HG03103 (cell line): Measurements from ENCODE around the gene RPS6KA2.

Experiments used
- ATAC-seq: cut with Tn5 transposase; IDR thresholded peaks from one replicate; pipeline ENCODE4 v1.9.1; 2021; ENCODE audit warnings: low read depth; ENCODE audit not compliant: unreplicated experiment

Gene RPS6KA2

GRCh38 chr6:166508726-166509125 is 118.3 kb downstream of the RPS6KA2 start:
- no peak for ATAC-seq

GRCh38 chr6:166507809-166508564 is 119.1 kb downstream of the RPS6KA2 start:
- no peak for ATAC-seq

DNA sequence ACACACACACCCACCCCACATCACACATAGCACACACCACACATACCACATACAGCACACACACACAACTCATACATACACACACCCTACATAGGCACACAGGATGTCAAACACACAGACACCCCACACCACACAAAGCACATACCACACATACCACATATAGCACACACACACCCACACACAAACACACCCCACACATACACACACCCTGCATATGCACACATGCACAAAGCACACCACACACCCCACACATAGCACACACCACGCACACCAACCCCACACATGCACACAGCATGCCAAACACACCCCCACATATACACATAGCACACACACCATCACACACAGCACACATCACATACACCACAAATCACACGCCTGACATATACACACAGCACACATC is 119.7 kb downstream of the RPS6KA2 start:
- ATAC-seq: no peak

GRCh38 chr6:166505133-166505905 is 121.7 kb downstream of the RPS6KA2 start:
- no peak for ATAC-seq

GRCh38 chr6:166504100-166504499 is 123.0 kb downstream of the RPS6KA2 start:
- no peak for ATAC-seq

GRCh38 chr6:166503167-166503744 is 123.8 kb downstream of the RPS6KA2 start:
- no peak for ATAC-seq

DNA sequence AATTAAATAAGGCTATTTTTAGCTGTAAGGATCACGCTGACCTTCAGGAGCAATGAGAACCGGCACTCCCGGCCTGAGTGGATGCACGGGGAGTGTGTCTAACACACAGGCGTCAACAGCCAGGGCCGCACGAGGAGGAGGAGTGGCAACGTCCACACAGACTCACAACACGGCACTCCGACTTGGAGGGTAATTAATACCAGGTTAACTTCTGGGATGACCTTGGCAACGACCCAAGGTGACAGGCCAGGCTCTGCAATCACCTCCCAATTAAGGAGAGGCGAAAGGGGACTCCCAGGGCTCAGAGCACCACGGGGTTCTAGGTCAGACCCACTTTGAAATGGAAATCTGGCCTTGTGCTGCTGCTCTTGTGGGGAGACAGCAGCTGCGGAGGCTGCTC is 124.6 kb downstream of the RPS6KA2 start:
- no peak for ATAC-seq

- ATAC-seq: no peak
Measured at GRCh38 chr6:166501246-166501645, 125.8 kb downstream of the RPS6KA2 start.

DNA sequence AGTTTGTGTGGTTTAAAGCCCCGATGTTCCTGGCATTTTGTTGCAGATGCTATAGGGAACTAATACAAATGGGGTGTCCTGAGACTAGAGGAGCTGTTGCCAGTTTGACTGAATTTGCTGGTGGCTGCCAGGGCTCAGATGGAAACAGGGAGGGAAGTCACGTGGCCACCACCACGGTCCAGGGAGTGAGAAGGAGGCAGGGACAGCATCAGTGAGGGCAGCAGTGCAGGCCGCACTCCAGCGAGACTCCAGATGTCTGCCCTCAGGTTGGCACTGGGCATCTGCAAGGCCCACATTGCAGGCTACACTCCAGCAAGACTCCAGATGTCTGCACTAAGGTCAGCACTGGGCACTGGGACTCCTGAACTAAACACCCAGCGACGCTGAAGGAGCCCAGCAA is 126.8 kb downstream of the RPS6KA2 start:
- no peak for ATAC-seq

DNA sequence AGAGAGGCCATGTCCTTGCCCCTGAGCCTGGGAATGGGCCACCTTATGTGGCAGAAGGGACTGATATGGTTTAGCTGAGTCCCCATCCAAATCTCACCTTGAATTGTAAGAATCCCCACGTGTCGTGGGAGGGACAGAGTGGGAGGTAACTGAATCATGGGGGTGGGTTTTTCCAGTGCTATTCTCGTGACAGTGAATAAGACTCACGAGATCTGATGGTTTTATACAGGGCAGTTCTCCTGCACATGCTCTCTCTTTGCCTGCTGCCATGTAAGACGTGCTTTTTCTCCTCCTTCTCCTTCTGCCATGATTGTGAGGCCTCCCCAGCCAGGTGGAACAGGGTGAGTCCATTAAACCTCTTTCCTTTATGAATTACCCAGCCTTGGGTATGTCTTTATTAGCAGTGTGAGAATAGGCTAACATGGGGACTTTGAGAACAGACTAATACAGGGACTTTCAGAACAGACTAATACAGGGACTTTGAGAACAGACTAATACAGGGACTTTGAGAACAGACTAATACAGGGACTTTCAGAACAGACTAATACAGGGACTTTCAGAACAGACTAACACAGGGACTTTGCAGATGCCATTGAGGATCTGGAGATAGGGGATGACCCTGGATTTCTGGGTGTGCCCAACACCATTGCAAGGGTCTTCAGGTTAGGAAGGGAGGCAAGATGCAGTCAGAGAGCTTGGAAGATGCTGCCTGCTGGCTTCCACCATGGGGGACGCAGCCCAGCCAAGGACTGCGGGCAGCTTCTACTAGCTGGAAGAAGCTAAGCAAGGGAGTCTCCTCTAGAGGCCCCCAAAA is 127.5 kb downstream of the RPS6KA2 start:
- no peak for ATAC-seq

DNA sequence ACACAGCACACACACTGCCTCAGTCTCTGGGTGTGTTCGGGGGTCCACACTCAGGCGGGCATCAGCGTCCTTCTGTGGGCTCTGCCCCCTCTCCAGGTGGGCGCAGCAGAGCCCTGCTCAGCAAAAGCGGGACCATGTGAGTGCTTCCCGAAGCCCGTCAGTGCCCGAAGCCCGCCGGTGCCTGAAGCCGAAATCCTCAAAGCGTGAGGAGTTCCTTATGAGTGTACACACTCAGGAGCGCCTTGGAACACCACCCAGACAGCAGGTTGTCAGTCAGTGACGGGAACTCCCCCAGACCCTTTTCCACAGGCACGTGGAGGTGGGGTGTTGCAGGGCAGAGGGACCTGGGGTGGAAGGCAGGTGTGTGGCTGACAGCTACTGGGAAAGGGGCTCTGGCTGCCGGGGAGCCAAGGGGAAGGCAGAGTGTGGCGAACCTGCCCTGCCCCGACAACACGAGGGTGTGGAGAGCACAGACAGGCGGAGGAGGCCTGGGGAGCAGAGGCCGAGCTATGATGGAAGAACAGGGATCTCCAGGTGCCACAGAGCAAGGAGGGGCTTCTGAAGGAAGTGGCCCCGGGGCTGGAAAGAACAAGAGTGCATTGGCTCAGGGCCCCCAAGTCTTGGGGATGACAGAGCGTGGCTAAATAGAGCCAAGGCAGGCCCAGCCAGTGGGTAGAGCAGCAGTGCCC is 128.2 kb downstream of the RPS6KA2 start:
- ATAC-seq: no peak

DNA sequence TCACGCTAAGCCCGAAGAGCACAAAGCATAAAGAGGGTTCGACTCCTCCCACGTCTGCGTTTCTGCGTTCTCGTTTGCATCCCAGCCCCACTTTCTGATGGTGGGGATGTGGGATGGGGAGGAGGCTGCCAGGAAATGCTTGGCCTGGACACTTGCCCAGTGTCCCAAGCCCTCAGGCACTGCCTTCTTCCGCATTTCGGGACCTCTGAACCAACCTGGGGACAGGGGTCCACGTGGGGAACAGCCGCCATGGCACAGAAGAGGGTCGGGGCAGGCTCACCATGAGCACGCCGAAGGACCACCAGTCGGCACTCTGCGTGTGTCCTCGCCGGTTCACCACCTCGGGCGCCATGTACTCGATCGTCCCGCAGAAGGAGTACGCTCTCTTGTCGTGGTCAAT is 128.8 kb downstream of the RPS6KA2 start:
- ATAC-seq: no peak

DNA sequence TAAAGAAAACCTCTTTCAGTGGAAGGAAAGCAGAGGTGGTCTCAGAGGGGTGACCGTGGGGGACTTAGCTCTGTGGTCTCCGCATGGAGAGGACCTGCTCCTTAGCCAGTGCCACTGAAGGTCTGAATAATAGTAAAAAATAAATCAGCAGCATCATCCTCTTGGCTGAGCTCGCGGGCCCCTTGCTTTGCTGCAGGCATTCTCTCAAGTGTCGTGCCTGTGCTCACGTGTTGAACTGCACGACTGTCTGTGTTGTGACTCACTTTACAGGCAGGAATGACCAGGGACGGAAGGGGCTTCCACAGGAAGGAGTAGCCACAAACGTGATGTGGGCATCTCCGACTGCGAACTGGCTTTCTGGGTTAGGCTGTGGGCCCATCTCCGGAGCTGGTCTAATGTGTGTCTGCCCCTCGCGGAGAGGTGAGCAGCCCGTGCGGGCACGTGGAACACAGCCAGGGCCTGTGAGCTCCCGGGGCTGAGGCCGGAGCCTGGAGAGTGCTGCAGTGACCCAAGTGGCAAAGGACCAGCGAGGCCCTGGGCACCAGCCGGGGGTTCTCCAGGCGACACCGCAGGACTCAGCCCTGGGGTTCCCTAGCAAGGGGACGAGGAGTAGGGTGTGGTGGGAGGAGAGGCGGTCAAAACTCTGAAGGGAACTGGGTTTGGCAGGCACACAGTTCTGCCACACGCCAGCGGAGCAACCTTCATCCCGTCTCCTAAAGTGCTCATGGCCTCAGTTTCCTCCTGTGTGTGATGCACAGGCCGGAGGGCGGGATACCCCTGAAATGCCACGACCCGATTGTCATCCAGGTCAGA is 129.8 kb downstream of the RPS6KA2 start:
- no peak for ATAC-seq

DNA sequence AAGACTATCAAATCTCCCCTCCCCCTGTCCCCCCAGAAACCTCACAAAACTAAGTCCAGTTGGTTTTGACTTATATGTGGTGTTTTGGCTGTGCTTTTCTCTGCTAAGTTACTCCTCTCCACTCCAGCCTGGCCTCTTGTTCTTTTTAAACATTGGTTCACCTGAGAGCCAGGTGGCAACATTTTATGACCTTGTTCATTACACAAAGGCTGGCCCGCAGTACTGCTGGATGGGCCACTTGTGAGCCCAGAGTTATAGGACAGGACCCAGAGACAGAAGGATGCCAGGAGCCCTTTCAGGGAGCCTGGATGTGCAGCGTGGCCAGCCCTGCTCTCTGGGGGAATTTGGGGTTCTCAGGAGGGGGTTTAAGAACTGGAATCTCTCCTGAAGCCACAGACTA is 130.6 kb downstream of the RPS6KA2 start:
- ATAC-seq: no peak

DNA sequence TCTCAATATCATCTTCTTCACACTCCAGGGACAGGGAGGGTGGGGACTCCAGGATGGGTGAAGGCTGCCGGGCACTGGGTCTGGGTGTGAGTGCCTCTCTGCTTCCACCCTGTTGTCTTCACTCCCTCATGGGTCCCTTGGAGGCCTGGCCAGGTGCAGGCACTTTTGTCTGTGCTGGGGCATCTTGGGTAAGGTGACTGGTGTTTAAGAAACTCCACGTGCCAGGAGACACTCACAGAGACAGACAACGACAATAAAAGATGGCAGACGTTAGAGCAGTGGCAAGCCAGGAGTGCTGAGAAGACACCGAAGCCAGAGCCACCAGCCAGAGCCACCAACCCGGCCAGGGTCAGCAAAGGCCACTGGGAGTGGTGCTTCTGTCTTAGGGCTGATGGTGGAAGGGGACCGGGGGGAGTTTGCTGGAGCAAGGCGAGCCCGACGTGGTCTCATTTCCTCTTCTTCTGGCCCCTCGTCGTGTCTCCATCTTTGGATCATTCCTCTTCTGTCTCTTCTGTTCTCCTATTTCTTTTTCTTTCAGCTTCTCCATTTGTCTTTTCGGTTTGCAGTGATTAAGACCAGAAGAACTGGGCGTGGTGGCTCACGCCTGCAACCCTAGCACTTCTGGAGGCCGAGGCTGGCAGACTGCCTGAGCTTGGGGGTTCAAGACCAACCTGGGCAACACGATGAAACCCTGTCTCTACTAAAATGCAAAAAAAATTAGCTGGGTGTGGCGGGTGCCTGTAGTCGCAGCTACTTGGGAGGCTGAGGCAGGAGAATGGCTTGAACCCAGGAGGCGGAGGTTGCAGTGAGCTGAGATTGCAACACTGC is 131.3 kb downstream of the RPS6KA2 start:
- ATAC-seq: no peak

DNA sequence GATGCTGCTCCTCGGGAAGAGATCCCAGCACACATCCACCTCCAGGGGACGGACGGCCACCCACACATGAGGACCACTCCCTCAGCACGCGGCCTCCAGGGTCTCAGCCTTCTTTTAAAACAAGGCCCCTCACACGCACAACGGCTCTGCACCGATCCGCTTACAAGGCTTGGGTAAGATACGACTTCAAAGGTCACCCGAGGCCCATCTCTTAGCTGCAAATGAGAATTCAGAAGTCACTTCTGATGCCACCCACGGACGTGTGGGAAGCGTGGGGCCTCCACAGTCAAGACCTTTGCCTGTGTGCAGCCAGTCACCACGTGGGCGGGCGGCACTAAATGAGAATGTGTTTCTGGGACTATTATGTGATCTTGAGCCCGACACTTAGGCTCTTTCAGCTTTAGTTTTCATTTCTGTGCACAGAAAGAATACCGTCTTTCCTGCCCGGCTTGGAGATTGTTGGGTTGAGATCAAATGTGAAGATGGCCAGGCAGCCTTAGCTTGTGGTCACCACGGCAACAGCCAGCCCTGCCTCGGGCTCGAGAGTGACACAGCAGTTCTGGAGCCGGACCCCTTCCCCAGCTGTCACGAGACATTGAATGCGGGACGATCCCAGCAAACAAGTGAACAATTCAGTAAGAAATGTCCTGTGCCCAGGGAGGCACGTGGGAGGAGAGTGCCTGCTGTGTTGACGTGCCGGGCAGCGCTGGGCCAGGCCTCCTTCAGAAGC is 132.1 kb downstream of the RPS6KA2 start:
- ATAC-seq: no peak

GRCh38 chr6:166494101-166494441 is 133.0 kb downstream of the RPS6KA2 start:
- no peak for ATAC-seq
